OCI-M2 (cell line): ENCODE results near the gene SLC25A12.
"Not testable (repeated sequence)": the region's sequence is repeated elsewhere in the genome, so short reads cannot be mapped to it uniquely, and the experiment has no call there.

Experiments
- DNase-seq: peaks from one replicate; lab custom pipeline; 2025; ENCODE audit not compliant: unreplicated experiment; lab: John Stamatoyannopoulos, UW

The SLC25A12 gene

GRCh38 chr2:171830039-171830438 lies 64.0 kb downstream of the SLC25A12 start:
- no peak for DNase-seq

GRCh38 chr2:171824086-171824485 lies 70.0 kb downstream of the SLC25A12 start:
- no peak for DNase-seq

- no peak for DNase-seq
Observed at GRCh38 chr2:171822525-171823322, 71.3 kb downstream of the SLC25A12 start.

GRCh38 chr2:171819453-171819852 lies 74.6 kb downstream of the SLC25A12 start:
- DNase-seq, result no peak

GRCh38 chr2:171814883-171815282 lies 79.2 kb downstream of the SLC25A12 start:
- no peak for DNase-seq

- DNase-seq, result no peak
Observed at GRCh38 chr2:171814174-171814573, 79.9 kb downstream of the SLC25A12 start.

GRCh38 chr2:171813729-171814128 lies 80.3 kb downstream of the SLC25A12 start:
- DNase-seq, result no peak

- no peak for DNase-seq
Observed at GRCh38 chr2:171813126-171813525, 80.9 kb downstream of the SLC25A12 start.

GRCh38 chr2:171811245-171811628 lies 82.8 kb downstream of the SLC25A12 start:
- DNase-seq, result no peak

GRCh38 chr2:171810422-171811244 lies 83.4 kb downstream of the SLC25A12 start:
- no peak for DNase-seq

GRCh38 chr2:171808885-171809284 lies 85.2 kb downstream of the SLC25A12 start:
- not testable (repeated sequence) for DNase-seq

GRCh38 chr2:171807831-171808393 lies 86.1 kb downstream of the SLC25A12 start:
- no peak for DNase-seq

GRCh38 chr2:171807119-171807518 lies 86.9 kb downstream of the SLC25A12 start:
- no peak for DNase-seq

- no peak for DNase-seq
Observed at GRCh38 chr2:171804456-171804855, 89.6 kb downstream of the SLC25A12 start.

- DNase-seq, result no peak
Observed at GRCh38 chr2:171803757-171804156, 90.3 kb downstream of the SLC25A12 start.

GRCh38 chr2:171800639-171801038 lies 93.4 kb downstream of the SLC25A12 start:
- no peak for DNase-seq

GRCh38 chr2:171798156-171798820 lies 95.8 kb downstream of the SLC25A12 start:
- no peak for DNase-seq

GRCh38 chr2:171794918-171795317 lies 99.1 kb downstream of the SLC25A12 start:
- no peak for DNase-seq

GRCh38 chr2:171793691-171794678 lies 100.1 kb downstream of the SLC25A12 start:
- no peak for DNase-seq
